Activated CD8-positive, alpha-beta memory T cell treated with anti-CD3 and anti-CD28 coated beads, Interleukin-2, amount 50 U/mL, for 4 hours (primary cell): ENCODE measurements around the gene HRH1.
A peak's percentile ranks its signal among the peaks of the same experiment; 100 is the strongest.
"Not testable (repeated sequence)": the region's sequence is repeated elsewhere in the genome, so short reads cannot be mapped to it uniquely, and the experiment has no call there.

Experiments used
- DNase-seq: peaks from one replicate; pipeline ENCODE4 v3.0.0-alpha.2; 2020

HRH1 gene

GRCh38 chr3:11211531-11212298 lies 57.4 kb downstream of the HRH1 start:
- no peak for DNase-seq

- DNase-seq, result no peak
Measured at GRCh38 chr3:11212299-11212608, 58.0 kb downstream of the HRH1 start.

- no peak for DNase-seq
Measured at GRCh38 chr3:11212784-11213183, 58.5 kb downstream of the HRH1 start.

GRCh38 chr3:11213810-11214450 lies 59.6 kb downstream of the HRH1 start:
- DNase-seq, result no peak

GRCh38 chr3:11214451-11214978 lies 60.2 kb downstream of the HRH1 start:
- DNase-seq, result no peak

GRCh38 chr3:11217370-11217769 lies 63.1 kb downstream of the HRH1 start:
- not testable (repeated sequence) for DNase-seq

GRCh38 chr3:11220230-11220629 lies 65.9 kb downstream of the HRH1 start:
- no peak for DNase-seq

- DNase-seq, result no peak
Measured at GRCh38 chr3:11221818-11222415, 67.6 kb downstream of the HRH1 start.

- no peak for DNase-seq
Measured at GRCh38 chr3:11224010-11224409, 69.7 kb downstream of the HRH1 start.

GRCh38 chr3:11224870-11225229 lies 70.6 kb downstream of the HRH1 start:
- DNase-seq, result no peak

GRCh38 chr3:11226042-11226370 lies 71.7 kb downstream of the HRH1 start:
- no peak for DNase-seq

GRCh38 chr3:11228041-11228440 lies 73.7 kb downstream of the HRH1 start:
- DNase-seq, result no peak

GRCh38 chr3:11230125-11230524 lies 75.8 kb downstream of the HRH1 start:
- no peak for DNase-seq

GRCh38 chr3:11230832-11231231 lies 76.5 kb downstream of the HRH1 start:
- no peak for DNase-seq

- DNase-seq, result no peak
Measured at GRCh38 chr3:11235385-11235784, 81.1 kb downstream of the HRH1 start.

GRCh38 chr3:11236588-11237461 lies 82.5 kb downstream of the HRH1 start:
- DNase-seq, result peak; percentile 84

GRCh38 chr3:11238060-11238459 lies 83.8 kb downstream of the HRH1 start:
- no peak for DNase-seq

- DNase-seq, result no peak
Measured at GRCh38 chr3:11238880-11239279, 84.6 kb downstream of the HRH1 start.

GRCh38 chr3:11239796-11240195 lies 85.5 kb downstream of the HRH1 start:
- DNase-seq, result no peak

- DNase-seq, result no peak
Measured at GRCh38 chr3:11240496-11240895, 86.2 kb downstream of the HRH1 start.

GRCh38 chr3:11244121-11244677 lies 89.9 kb downstream of the HRH1 start:
- DNase-seq, result no peak

GRCh38 chr3:11245276-11245675 lies 91.0 kb downstream of the HRH1 start:
- DNase-seq, result no peak
